HepG2 (cell line): ENCODE results near the gene RPS6KA3. TPM values are rescaled to one million over a fixed set of nuclear protein-coding genes. Genes with fewer than 3 reads are reported as not detected.
A peak's percentile ranks its signal among the peaks of the same experiment; 100 is the strongest.

Source experiments
- ATAC-seq: fragments of 200-7000 bp; cut with Tn5 transposase; 3 replicates; pipeline ENCODE4 v1.9.1; 2020; ENCODE audit warnings: mild to moderate bottlenecking, moderate library complexity
- BruUV-seq: library from RNA; stranded (reverse); fragments of 400-500 nt; replicated peaks from 2 replicates; lab custom pipeline; 2021; lab: Mats Ljungman, UMichigan
- CTCF ChIA-PET: fragments of 300-600 bp; formaldehyde crosslinking; extraction: SDS; loops from one replicate; lab custom pipeline; 2021; ENCODE audit warnings: low total read pairs, inconsistent platforms, low intra/inter-chr PET ratio; lab: Yijun Ruan, JAX
- POLR2A ChIA-PET: fragments of 350-600 bp; sonication (Branson Sonifier 250); formaldehyde crosslinking; loops from one replicate; lab custom pipeline; 2020; ENCODE audit warnings: antibody characterized with exemption, inconsistent platforms; lab: Yijun Ruan, JAX
- DNase-seq: peaks from one replicate; pipeline ENCODE4 v3.0.0-alpha.2; 2015; ENCODE audit warnings: low spot score
- FAIRE-seq: peaks from 3 replicates; lab custom pipeline; 2011; peaks lifted over from hg19 to GRCh38; lab: Jason Lieb, UNC
- H2AFZ ChIP-seq: one replicate; pipeline ENCODE4 v1.6.1; 2011; ENCODE audit warnings: low read length, inconsistent platforms
- H3K27ac ChIP-seq: fragments of 300-600 bp; 3 replicates; pipeline ENCODE4 v1.8.0; 2011; ENCODE audit warnings: mixed run types, mild to moderate bottlenecking, mixed read lengths, low read length, inconsistent platforms; ENCODE audit not compliant: insufficient read depth; ENCODE audit errors: extremely low read length
- H3K27me3 ChIP-seq, 2 experiments: fragments of 200-600 bp in 1 of 2; 2 replicates in 1 of 2; 3 replicates in 1 of 2; pipeline versions ENCODE4 v1.6.0 to v1.8.0; 2011; ENCODE audit warnings: low read length in 2 of 2, mild to moderate bottlenecking in 2 of 2, moderate library complexity in 2 of 2, inconsistent platforms in 1 of 2; ENCODE audit not compliant: insufficient read depth in 2 of 2, control insufficient read depth in 1 of 2
- H3K36me3 ChIP-seq, 2 experiments: fragments of 200-600 bp in 1 of 2; replicated peaks in 1 of 2; 2 replicates in 1 of 2; 3 replicates in 1 of 2; pipeline versions ENCODE4 v1.5.1 to v1.8.0; 2011; ENCODE audit warnings: low read length in 2 of 2, inconsistent platforms in 1 of 2; ENCODE audit not compliant: insufficient read depth in 2 of 2, control insufficient read depth in 1 of 2
- H3K4me1 ChIP-seq: 2 replicates; pipeline ENCODE4 v1.5.1; 2012; ENCODE audit warnings: low read length, inconsistent platforms; ENCODE audit not compliant: insufficient read depth
- H3K4me2 ChIP-seq: 2 replicates; pipeline ENCODE4 v1.6.0; 2011; ENCODE audit warnings: low read depth, low read length, inconsistent platforms
- H3K4me3 ChIP-seq, 3 experiments: fragments of 200-600 bp in 1 of 3; sonication (generic), shearing (Covaris generic) in 1 of 3; replicated peaks in 1 of 3; 2 replicates each; pipeline ENCODE4 v1.5.1; 2011 to 2016; ENCODE audit warnings: low read length in 3 of 3, inconsistent platforms in 2 of 3, low read depth in 2 of 3, mild to moderate bottlenecking in 2 of 3, control low read depth in 1 of 3, mixed read lengths in 1 of 3; ENCODE audit not compliant: insufficient read depth in 1 of 3
- H3K79me2 ChIP-seq: one replicate; pipeline ENCODE4 v1.6.1; 2011; ENCODE audit warnings: low read length, inconsistent platforms; ENCODE audit not compliant: insufficient read depth
- H3K9ac ChIP-seq: 2 replicates; pipeline ENCODE4 v1.6.0; 2011; ENCODE audit warnings: mild to moderate bottlenecking, low read depth, low read length, inconsistent platforms; ENCODE audit not compliant: insufficient read depth
- H3K9me3 ChIP-seq: 2 replicates; pipeline ENCODE4 v1.5.1; 2012; ENCODE audit warnings: mild to moderate bottlenecking, low read length
- H4K20me1 ChIP-seq: 2 replicates; pipeline ENCODE4 v1.6.0; 2011; ENCODE audit warnings: inconsistent platforms, mild to moderate bottlenecking, low read length, moderate library complexity; ENCODE audit not compliant: insufficient read depth
- CEBPB ChIP-seq: IDR thresholded peaks from 2 replicates; pipeline ENCODE4 v1.6.1; 2011; ENCODE audit warnings: low read depth, low read length, improper control_type of control experiment, borderline replicate concordance
- PHF8 ChIP-seq: sonication (generic); formaldehyde crosslinking; IDR thresholded peaks from 2 replicates; pipeline ENCODE4 v1.5.0; 2020; ENCODE audit warnings: missing genetic modification reagents
- POLR2A ChIP-seq, 2 experiments: IDR thresholded peaks; 2 replicates each; pipeline ENCODE4 v1.6.1; 2011; ENCODE audit warnings: low read depth in 2 of 2, low read length in 2 of 2, mild to moderate bottlenecking in 1 of 2, moderate library complexity in 1 of 2; ENCODE audit not compliant: insufficient read depth in 1 of 2
- POLR2G ChIP-seq: fragments of 200-400 bp; formaldehyde crosslinking; IDR thresholded peaks from 2 replicates; pipeline ENCODE4 v1.6.1; 2018; ENCODE audit warnings: mild to moderate bottlenecking, low read depth, low read length, moderate library complexity
- RBM22 ChIP-seq: fragments of 200-400 bp; formaldehyde crosslinking; optimal IDR thresholded peaks from 2 replicates; pipeline ENCODE3; 2017; ENCODE audit warnings: mild to moderate bottlenecking, low read length, moderate library complexity
- TAF1 ChIP-seq: sonication (generic); formaldehyde crosslinking; IDR thresholded peaks from 2 replicates; pipeline ENCODE4 v1.4.0; 2020; ENCODE audit warnings: missing genetic modification reagents
- ZHX2 ChIP-seq, 2 experiments: sonication (generic) in 1 of 2; formaldehyde crosslinking in 1 of 2; IDR thresholded peaks; 2 replicates each; pipeline versions ENCODE4 v1.6.1 to v1.9.0; 2014 to 2022; ENCODE audit warnings: antibody characterized with exemption in 1 of 2, borderline replicate concordance in 1 of 2, inconsistent platforms in 1 of 2, low read depth in 1 of 2, missing genetic modification reagents in 1 of 2
- ZNF687 ChIP-seq: sonication (generic); formaldehyde crosslinking; IDR thresholded peaks from 2 replicates; pipeline ENCODE4 v1.5.1; 2020; ENCODE audit warnings: mild to moderate bottlenecking, missing genetic modification reagents, moderate library complexity
- ZSCAN22 ChIP-seq: sonication (generic); formaldehyde crosslinking; IDR thresholded peaks from 2 replicates; pipeline ENCODE4 v1.4.0; 2020; ENCODE audit warnings: mild to moderate bottlenecking, missing genetic modification reagents
- WGBS: methylation state at CpG from one replicate; pipeline ENCODE4 v1.1.6; 2017; ENCODE audit warnings: low lambda C conversion rate; 5-methylcytosine and 5-hydroxymethylcytosine counted together
- in situ Hi-C: cut with HindIII; loops from 2 replicates; pipeline ENCODE4 v1.10.0; 2017; ENCODE audit warnings: low pct_unique_long_range_greater_than_20kb; ENCODE audit not compliant: extremely low pct_ligation_motif_present
- intact Hi-C: fragments of 100-400 bp; cut with micrococcal nuclease; formaldehyde crosslinking; loops from one replicate; pipeline ENCODE4 v1.10.0; 2022; ENCODE audit not compliant: unreplicated experiment
- polyA plus RNA-seq, 8 experiments: library from polyadenylated mRNA; depleted of rRNA in 3 of 8; stranded (reverse) in 7 of 8; unstranded in 1 of 8; fragments of >200 nt; fragmentation: Illumina TruSeq in 4 of 8; extraction: Trizol in 4 of 8; gene quantifications; 2 replicates each; pipeline versions ENCODE4 v1.2.1 to v1.2.3, GENCODE V29; 2011 to 2016; ENCODE audit warnings: low read depth in 4 of 8, missing spikeins in 1 of 8, mixed read lengths in 1 of 8; ENCODE audit not compliant: insufficient read depth in 1 of 8
- total RNA-seq, 5 experiments: library from RNA; depleted of rRNA; stranded (reverse); fragments of >200 nt; fragmentation: Illumina TruSeq; extraction: Trizol; gene quantifications; 2 replicates each; pipeline ENCODE4 v1.2.3, GENCODE V29; 2016; ENCODE audit warnings: low read depth in 1 of 5

Gene RPS6KA3
- total and polyA plus RNA-seq, 2 of the 13 experiments (the other 11 are each of a cell fraction or from before 2014, with no cell fraction given), result 314 to 357 TPM

GRCh38 chrX:20265726-20266681, 705 bp downstream of the RPS6KA3 start:
- Histone ChIP-seq H3K4me1 (peaks cover 49% of the 10 kb centered on the region), H3K27me3 (no peaks in the 10 kb centered on the region; a peak in 1 of 5 replicates), H3K27ac (peak overlapping the region; percentile 90), H3K9me3 (no peaks in the 10 kb centered on the region), H3K9ac (peak overlapping the region; percentile 96), H4K20me1 (peaks cover 7% of the 10 kb centered on the region; the same call in 1 of the 2 replicates), H3K36me3 (no peaks in the 10 kb centered on the region; a peak in 2 of 5 replicates), H3K4me2 (peak overlapping the region; percentile 87; the same call in 1 of the 2 replicates), H2AFZ (no peak overlapping the region), H3K79me2 (peaks cover 53% of the 10 kb centered on the region), H3K4me3 (peak overlapping the region; percentile 72 to 93 (median 79))
- in situ Hi-C loops (loop anchor here (10.0 kb wide), 1 partner anchor 99 kb away; no protein-coding TSS in a partner anchor), intact Hi-C loops (no loop called here)
- ChIA-PET POLR2A (interaction anchor here (0.6 to 3.3 kb wide), 3 partner anchors 96 to 214 kb away, joined by 3 to 15 read pairs (median 3); no protein-coding TSS in a partner anchor), CTCF (no interaction called here)
- ATAC-seq, result no peak
- TSS peak; percentile 92 for BruUV-seq
- 0% methylated on average over 2 of the region's 75 CpGs for WGBS
- FAIRE-seq, result no peak
- no peak for DNase-seq
- TF ChIP-seq POLR2A (IDR thresholded peaks at IDR 0.05; ENCODE audit: insufficient read depth in 1 of 2, low read depth in 2 of 2, low read length in 2 of 2) (0 out of 4 replicates have a peak, but pooled peaks of 1 of the 2 experiments have one; percentile 10), ZSCAN22 (no peak), TAF1 (CRISPR knock-in tag) (peak; percentile 5; the same call in 1 of the 2 replicates), RBM22 (peak; percentile 43), ZNF687 (CRISPR knock-in tag) (peak; percentile 3), PHF8 (CRISPR knock-in tag) (peak; percentile 5; the same call in 1 of the 2 replicates), POLR2G (peak; percentile 37; the same call in 1 of the 2 replicates), CEBPB (no peak), ZHX2 (IDR thresholded peaks at IDR 0.05; ENCODE audit: low read depth) (no peak), ZHX2 (CRISPR knock-in tag; IDR thresholded peaks at IDR 0.05; ENCODE audit: borderline replicate concordance) (no peak)
